ENCODE results near the gene PRKAR2B. TPM values are rescaled to one million over a fixed set of nuclear protein-coding genes. Genes with fewer than 3 reads are reported as not detected.

PRKAR2B gene
- total and polyA plus RNA-seq, 2 of the 4 experiments (the other 2 are of a cell fraction) = 3.0 to 3.1 TPM

GRCh38 chr7:107049480-107049879 lies 5.0 kb downstream of the PRKAR2B start:
- WGBS, 2 experiments (ENCODE audit: extremely low coverage in 2 of 2, insufficient read length in 1 of 2) = no CpG with 5 or more reads among the region's 1 CpG
- H2BK15ac ChIP-seq (ENCODE audit: low read depth, low read length) = no peak overlapping the region
- intact Hi-C loops (cut with micrococcal nuclease) = loop anchor here (5.0 to 10.0 kb wide), 4 partner anchors 73 to 875 kb away; no protein-coding TSS in a partner anchor

More at GRCh38 chr7:107049480-107049879, 5.0 kb downstream of the PRKAR2B start:
- Histone ChIP-seq H2BK20ac (ENCODE audit: low read depth, low read length) (no peak overlapping the region), H3K4me3 (ENCODE audit: insufficient read depth, low read depth, low read length) (no peak overlapping the region), H3K27me3 (ENCODE audit: control insufficient read depth, insufficient read depth, low read length) (no peaks in the 10 kb centered on the region), H3K23ac (ENCODE audit: low read depth, low read length) (no peak overlapping the region), H3K4me1 (ENCODE audit: control insufficient read depth, insufficient read depth, low read length) (peaks cover 4% of the 10 kb centered on the region; the same call in 1 of the 2 replicates), H2AFZ (replicated peaks; ENCODE audit: low read length, poor library complexity) (no peak overlapping the region), H3K4ac (ENCODE audit: low read depth, low read length) (no peak overlapping the region), H4K91ac (ENCODE audit: insufficient read depth, low read depth, low read length) (no peak overlapping the region), H3K56ac (ENCODE audit: extremely low read depth, insufficient read depth, low read length) (no peak overlapping the region), H3K9me3 (ENCODE audit: control insufficient read depth, insufficient read depth, low read length) (no peaks in the 10 kb centered on the region), H2AK9ac (replicated peaks; ENCODE audit: low read depth, low read length, poor library complexity) (no peak overlapping the region), H3K79me1 (ENCODE audit: low read depth in 1 of 2, low read length in 2 of 2) (peaks cover 2 to 7% of the 10 kb centered on the region in 2 experiments; a peak in 2 of 4 replicates), H3K9me1 (ENCODE audit: insufficient read depth, low read length) (no peaks in the 10 kb centered on the region), H2BK5ac (ENCODE audit: low read depth, low read length, poor library complexity, severe bottlenecking) (no peak overlapping the region), H3K9ac (ENCODE audit: low read depth, low read length) (no peak overlapping the region), H4K20me1 (ENCODE audit: insufficient read depth, low read length) (no peaks in the 10 kb centered on the region), H4K8ac (ENCODE audit: low read depth in 2 of 2, low read length in 2 of 2) (no peak overlapping the region), H2BK120ac (ENCODE audit: low read depth, low read length) (no peak overlapping the region), H3K4me2 (ENCODE audit: low read depth, low read length) (no peak overlapping the region), H3K18ac (ENCODE audit: low read depth, low read length) (no peak overlapping the region), H4K5ac (ENCODE audit: low read depth, low read length) (no peak overlapping the region), H3K14ac (replicated peaks; ENCODE audit: low read depth, low read length) (no peak overlapping the region), H3K27ac (ENCODE audit: insufficient read depth, low read length) (no peak overlapping the region), H3K36me3 (ENCODE audit: control insufficient read depth, insufficient read depth, low read length) (no peaks in the 10 kb centered on the region), H2AK5ac (ENCODE audit: low read depth, low read length) (no peak overlapping the region)
- POLR2A ChIA-PET (ENCODE audit: unreplicated experiment) = no interaction called here
- in situ Hi-C loops (cut with MboI; ENCODE audit: low sequenced_read_pairs) (no loop called here), dilution Hi-C loops (cut with HindIII; ENCODE audit: low sequenced_read_pairs, unreplicated experiment) (no loop called here)
- TF ChIP-seq RFX5 (IDR thresholded peaks at IDR 0.05; ENCODE audit: low read depth, low read length) (no peak), CEBPB (IDR thresholded peaks at IDR 0.05; ENCODE audit: low read depth, low read length) (no peak), RAD21 (IDR thresholded peaks at IDR 0.05; ENCODE audit: low read length) (no peak), CTCF (conservative IDR thresholded peaks at IDR 0.05; ENCODE audit: low read depth, low read length) (no peak), RCOR1 (IDR thresholded peaks at IDR 0.05; ENCODE audit: insufficient replicate concordance, low read length) (no peak), BHLHE40 (IDR thresholded peaks at IDR 0.05; ENCODE audit: low read depth, low read length) (no peak), CHD1 (IDR thresholded peaks at IDR 0.05; ENCODE audit: low read depth, low read length) (no peak), FOS (IDR thresholded peaks at IDR 0.05; ENCODE audit: low read depth, low read length) (no peak), SMC3 (IDR thresholded peaks at IDR 0.05; ENCODE audit: low read depth, low read length) (no peak), POLR2A (IDR thresholded peaks at IDR 0.05; ENCODE audit: low read depth, low read length) (no peak), MAZ (IDR thresholded peaks at IDR 0.05; ENCODE audit: borderline replicate concordance, low read depth, low read length) (no peak), MAFK (IDR thresholded peaks at IDR 0.05; ENCODE audit: low read depth, low read length) (no peak), NFE2L2 (IDR thresholded peaks at IDR 0.05; ENCODE audit: low read depth, low read length) (no peak), MXI1 (IDR thresholded peaks at IDR 0.05; ENCODE audit: borderline replicate concordance, low read depth, low read length) (no peak)
- TF ChIP-seq, protein P1, sequence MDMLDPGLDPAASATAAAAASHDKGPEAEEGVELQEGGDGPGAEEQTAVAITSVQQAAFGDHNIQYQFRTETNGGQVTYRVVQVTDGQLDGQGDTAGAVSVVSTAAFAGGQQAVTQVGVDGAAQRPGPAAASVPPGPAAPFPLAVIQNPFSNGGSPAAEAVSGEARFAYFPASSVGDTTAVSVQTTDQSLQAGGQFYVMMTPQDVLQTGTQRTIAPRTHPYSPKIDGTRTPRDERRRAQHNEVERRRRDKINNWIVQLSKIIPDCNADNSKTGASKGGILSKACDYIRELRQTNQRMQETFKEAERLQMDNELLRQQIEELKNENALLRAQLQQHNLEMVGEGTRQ (IDR thresholded peaks at IDR 0.05; ENCODE audit: low read depth, low read length) = no peak
- TF ChIP-seq, protein P2, sequence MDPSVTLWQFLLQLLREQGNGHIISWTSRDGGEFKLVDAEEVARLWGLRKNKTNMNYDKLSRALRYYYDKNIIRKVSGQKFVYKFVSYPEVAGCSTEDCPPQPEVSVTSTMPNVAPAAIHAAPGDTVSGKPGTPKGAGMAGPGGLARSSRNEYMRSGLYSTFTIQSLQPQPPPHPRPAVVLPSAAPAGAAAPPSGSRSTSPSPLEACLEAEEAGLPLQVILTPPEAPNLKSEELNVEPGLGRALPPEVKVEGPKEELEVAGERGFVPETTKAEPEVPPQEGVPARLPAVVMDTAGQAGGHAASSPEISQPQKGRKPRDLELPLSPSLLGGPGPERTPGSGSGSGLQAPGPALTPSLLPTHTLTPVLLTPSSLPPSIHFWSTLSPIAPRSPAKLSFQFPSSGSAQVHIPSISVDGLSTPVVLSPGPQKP (IDR thresholded peaks at IDR 0.05; ENCODE audit: borderline replicate concordance, low read depth, low read length) = no peak
- CTCF ChIA-PET = interaction anchor here (0.5 to 0.8 kb wide), 2 partner anchors 8 to 73 kb away, joined by 3 to 4 read pairs; no protein-coding TSS in a partner anchor
- DNase-seq (no peak), ATAC-seq (ENCODE audit: low read depth) (no peak)
- BruUV-seq (replicated peaks) = no TSS peak

Data from IMR-90 (cell line).